Measurements from ENCODE around the gene GNB1L. TPM values are rescaled to one million over a fixed set of nuclear protein-coding genes. Genes with fewer than 3 reads are reported as not detected.

GNB1L gene
- total RNA-seq, 2 donors from 2014 or later = 9.7 to 17.9 TPM

- no peak overlapping the region for H3K27ac Mint-ChIP-seq
- no peaks in the 10 kb centered on the region for H3K27me3 Mint-ChIP-seq
- DNase-seq (ENCODE audit: low spot score) (no peak), ATAC-seq (no peak)
- H3K36me3 Mint-ChIP-seq = no peaks in the 10 kb centered on the region
- H3K4me3 Mint-ChIP-seq = no peak overlapping the region
- H3K4me1 Mint-ChIP-seq (ENCODE audit: low read depth in 2 of 2) = peaks cover 3 to 6% of the 10 kb centered on the region in 2 donors
- H3K9me3 Mint-ChIP-seq = no peaks in the 10 kb centered on the region
Measured at GRCh38 chr22:19826619-19826950, 28.1 kb downstream of the GNB1L start.

GRCh38 chr22:19825904-19826618, 28.6 kb downstream of the GNB1L start:
- Mint-ChIP-seq H3K4me1 (ENCODE audit: low read depth in 2 of 2) (peaks cover 3 to 6% of the 10 kb centered on the region in 2 donors), H3K9me3 (no peaks in the 10 kb centered on the region), H3K4me3 (no peak overlapping the region), H3K36me3 (no peaks in the 10 kb centered on the region), H3K27me3 (no peaks in the 10 kb centered on the region), H3K27ac (no peak overlapping the region)
- ATAC-seq = no peak
- no peak for DNase-seq (ENCODE audit: low spot score)

- Mint-ChIP-seq H3K4me3 (no peak overlapping the region), H3K27ac (no peak overlapping the region), H3K4me1 (ENCODE audit: low read depth in 2 of 2) (peaks cover 3 to 6% of the 10 kb centered on the region in 2 donors), H3K9me3 (no peaks in the 10 kb centered on the region), H3K27me3 (no peaks in the 10 kb centered on the region), H3K36me3 (no peaks in the 10 kb centered on the region)
- peak in 1 of 2 donors; percentile 8 for ATAC-seq
- DNase-seq (ENCODE audit: low spot score) = no peak
Measured at GRCh38 chr22:19824926-19825339, 29.7 kb downstream of the GNB1L start.

- Mint-ChIP-seq H3K4me3 (no peak overlapping the region), H3K9me3 (no peaks in the 10 kb centered on the region), H3K27me3 (no peaks in the 10 kb centered on the region), H3K27ac (no peak overlapping the region), H3K4me1 (ENCODE audit: low read depth in 2 of 2) (peaks cover 3 to 6% of the 10 kb centered on the region in 2 donors), H3K36me3 (no peaks in the 10 kb centered on the region)
- ATAC-seq (peak in 1 of 2 donors; percentile 40), DNase-seq (ENCODE audit: low spot score) (no peak)
Measured at GRCh38 chr22:19824212-19824925, 30.3 kb downstream of the GNB1L start.

- Mint-ChIP-seq H3K9me3 (no peaks in the 10 kb centered on the region), H3K36me3 (no peaks in the 10 kb centered on the region), H3K4me3 (no peak overlapping the region), H3K27ac (no peak overlapping the region), H3K27me3 (no peaks in the 10 kb centered on the region), H3K4me1 (ENCODE audit: low read depth in 2 of 2) (peaks cover 3 to 6% of the 10 kb centered on the region in 2 donors)
- ATAC-seq (no peak), DNase-seq (ENCODE audit: low spot score) (no peak)
Measured at GRCh38 chr22:19823902-19824211, 30.8 kb downstream of the GNB1L start.

- ATAC-seq (no peak), DNase-seq (ENCODE audit: low spot score) (no peak)
- Mint-ChIP-seq H3K4me1 (ENCODE audit: low read depth in 2 of 2) (peaks cover 3 to 6% of the 10 kb centered on the region in 2 donors), H3K27ac (no peak overlapping the region), H3K9me3 (no peaks in the 10 kb centered on the region), H3K27me3 (no peaks in the 10 kb centered on the region), H3K36me3 (no peaks in the 10 kb centered on the region), H3K4me3 (no peak overlapping the region)
Measured at GRCh38 chr22:19823191-19823901, 31.3 kb downstream of the GNB1L start.

GRCh38 chr22:19822301-19823117, 32.2 kb downstream of the GNB1L start:
- peaks cover 3 to 6% of the 10 kb centered on the region in 2 donors for H3K4me1 Mint-ChIP-seq (ENCODE audit: low read depth in 2 of 2)
- no peak for DNase-seq (ENCODE audit: low spot score)
- no peaks in the 10 kb centered on the region for H3K36me3 Mint-ChIP-seq
- no peak overlapping the region for H3K4me3 Mint-ChIP-seq
- no peak overlapping the region for H3K27ac Mint-ChIP-seq
- no peaks in the 10 kb centered on the region for H3K9me3 Mint-ChIP-seq
- H3K27me3 Mint-ChIP-seq = no peaks in the 10 kb centered on the region
- ATAC-seq = no peak

GRCh38 chr22:19821523-19822300, 33.0 kb downstream of the GNB1L start:
- no peak overlapping the region for H3K27ac Mint-ChIP-seq
- no peak for ATAC-seq
- no peak for DNase-seq (ENCODE audit: low spot score)
- peaks cover 3 to 6% of the 10 kb centered on the region in 2 donors for H3K4me1 Mint-ChIP-seq (ENCODE audit: low read depth in 2 of 2)
- no peaks in the 10 kb centered on the region for H3K36me3 Mint-ChIP-seq
- no peaks in the 10 kb centered on the region for H3K27me3 Mint-ChIP-seq
- no peak overlapping the region for H3K4me3 Mint-ChIP-seq
- no peaks in the 10 kb centered on the region for H3K9me3 Mint-ChIP-seq

GRCh38 chr22:19820880-19821522, 33.7 kb downstream of the GNB1L start:
- Mint-ChIP-seq H3K4me3 (no peak overlapping the region), H3K27me3 (no peaks in the 10 kb centered on the region), H3K27ac (no peak overlapping the region), H3K4me1 (ENCODE audit: low read depth in 2 of 2) (peaks cover 3 to 6% of the 10 kb centered on the region in 2 donors), H3K9me3 (no peaks in the 10 kb centered on the region), H3K36me3 (no peaks in the 10 kb centered on the region)
- DNase-seq (ENCODE audit: low spot score) (no peak), ATAC-seq (no peak)

- H3K36me3 Mint-ChIP-seq = no peaks in the 10 kb centered on the region
- no peaks in the 10 kb centered on the region for H3K27me3 Mint-ChIP-seq
- no peaks in the 10 kb centered on the region for H3K9me3 Mint-ChIP-seq
- H3K4me1 Mint-ChIP-seq (ENCODE audit: low read depth in 2 of 2) = peaks cover 3 to 6% of the 10 kb centered on the region in 2 donors
- no peak for DNase-seq (ENCODE audit: low spot score)
- H3K4me3 Mint-ChIP-seq = no peak overlapping the region
- ATAC-seq = no peak
- no peak overlapping the region for H3K27ac Mint-ChIP-seq
Measured at GRCh38 chr22:19819911-19820879, 34.5 kb downstream of the GNB1L start.

GRCh38 chr22:19819208-19819910, 35.3 kb downstream of the GNB1L start:
- H3K27me3 Mint-ChIP-seq = no peaks in the 10 kb centered on the region
- no peaks in the 10 kb centered on the region for H3K36me3 Mint-ChIP-seq
- no peak for DNase-seq (ENCODE audit: low spot score)
- no peak for ATAC-seq
- H3K27ac Mint-ChIP-seq = no peak overlapping the region
- H3K9me3 Mint-ChIP-seq = no peaks in the 10 kb centered on the region
- no peak overlapping the region for H3K4me3 Mint-ChIP-seq
- H3K4me1 Mint-ChIP-seq (ENCODE audit: low read depth in 2 of 2) = peaks cover 3 to 6% of the 10 kb centered on the region in 2 donors
